Measurements from ENCODE around the gene LRRTM4.

LRRTM4 gene

DNA sequence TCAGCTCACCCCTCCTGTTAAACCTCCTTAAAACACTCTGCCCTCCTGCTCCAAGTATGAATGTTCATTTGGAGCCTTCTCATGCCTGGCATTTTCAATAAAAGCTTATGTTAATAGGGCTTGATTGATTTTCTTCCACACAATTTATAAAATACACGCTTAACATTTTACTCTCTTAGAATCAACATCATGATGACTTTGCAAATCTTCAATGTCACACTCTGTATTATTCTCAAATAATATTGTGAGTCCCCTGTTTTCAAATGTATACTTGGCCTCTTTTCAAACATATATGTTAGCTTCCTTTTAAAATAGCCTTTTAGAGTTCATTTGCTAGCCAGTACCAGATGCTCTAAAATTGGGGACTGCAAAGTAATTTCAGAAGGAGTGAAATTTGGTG, 520.3 kb downstream of the LRRTM4 start:
- no peak overlapping the region for H3K9ac ChIP-seq (ENCODE audit: low read length)
- no peak for TF ChIP-seq EZH2 (IDR thresholded peaks at IDR 0.05; ENCODE audit: borderline replicate concordance, low read length)
- TF ChIP-seq, protein P1, sequence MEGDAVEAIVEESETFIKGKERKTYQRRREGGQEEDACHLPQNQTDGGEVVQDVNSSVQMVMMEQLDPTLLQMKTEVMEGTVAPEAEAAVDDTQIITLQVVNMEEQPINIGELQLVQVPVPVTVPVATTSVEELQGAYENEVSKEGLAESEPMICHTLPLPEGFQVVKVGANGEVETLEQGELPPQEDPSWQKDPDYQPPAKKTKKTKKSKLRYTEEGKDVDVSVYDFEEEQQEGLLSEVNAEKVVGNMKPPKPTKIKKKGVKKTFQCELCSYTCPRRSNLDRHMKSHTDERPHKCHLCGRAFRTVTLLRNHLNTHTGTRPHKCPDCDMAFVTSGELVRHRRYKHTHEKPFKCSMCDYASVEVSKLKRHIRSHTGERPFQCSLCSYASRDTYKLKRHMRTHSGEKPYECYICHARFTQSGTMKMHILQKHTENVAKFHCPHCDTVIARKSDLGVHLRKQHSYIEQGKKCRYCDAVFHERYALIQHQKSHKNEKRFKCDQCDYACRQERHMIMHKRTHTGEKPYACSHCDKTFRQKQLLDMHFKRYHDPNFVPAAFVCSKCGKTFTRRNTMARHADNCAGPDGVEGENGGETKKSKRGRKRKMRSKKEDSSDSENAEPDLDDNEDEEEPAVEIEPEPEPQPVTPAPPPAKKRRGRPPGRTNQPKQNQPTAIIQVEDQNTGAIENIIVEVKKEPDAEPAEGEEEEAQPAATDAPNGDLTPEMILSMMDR (IDR thresholded peaks at IDR 0.05; ENCODE audit: low read length): no peak
- no peak overlapping the region for H2AFZ ChIP-seq (ENCODE audit: low read length)

DNA sequence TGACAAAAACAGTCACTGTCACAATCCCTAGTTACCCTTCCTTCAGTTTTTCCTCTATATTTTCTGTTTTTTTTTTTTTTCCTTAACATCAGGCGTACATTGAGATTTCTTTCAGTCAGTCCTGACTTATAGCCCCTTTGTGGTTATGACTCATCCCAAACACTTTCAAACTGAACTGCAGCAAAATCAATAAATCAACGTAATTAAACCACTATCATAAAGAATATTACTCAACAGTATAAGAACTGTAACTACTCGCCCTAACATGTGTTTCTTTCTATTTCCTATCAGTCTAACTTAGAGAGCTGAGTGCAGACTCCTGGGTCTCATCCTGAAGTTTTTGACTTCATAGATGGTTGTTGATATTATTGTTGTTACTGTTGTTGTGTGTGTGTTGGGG, 523.5 kb downstream of the LRRTM4 start:
- Histone ChIP-seq H3K4me1 (ENCODE audit: insufficient read depth, low read length, severe bottlenecking) (no peaks in the 10 kb centered on the region), H4K20me1 (ENCODE audit: insufficient read depth, low read length) (no peaks in the 10 kb centered on the region), H3K9ac (ENCODE audit: low read length) (no peak overlapping the region), H3K4me3 (ENCODE audit: low read depth, low read length, poor library complexity, severe bottlenecking) (no peak overlapping the region), H3K4me2 (ENCODE audit: low read length) (no peak overlapping the region), H3K9me2 (ENCODE audit: low read depth, low read length) (no peaks in the 10 kb centered on the region), H3F3A (ENCODE audit: insufficient read depth, low read length) (no peaks in the 10 kb centered on the region), H3K9me3 (ENCODE audit: low read length) (no peaks in the 10 kb centered on the region), H2AFZ (ENCODE audit: low read length) (no peak overlapping the region), H3K27ac (ENCODE audit: low read depth, low read length, poor library complexity, severe bottlenecking) (no peak overlapping the region), H3K27me3 (ENCODE audit: insufficient read depth, low read length) (no peaks in the 10 kb centered on the region), H3K36me3 (ENCODE audit: insufficient read depth, low read length) (no peaks in the 10 kb centered on the region), H3K79me2 (ENCODE audit: insufficient read depth, low read length) (no peaks in the 10 kb centered on the region)
- no peak for TF ChIP-seq EZH2 (IDR thresholded peaks at IDR 0.05; ENCODE audit: borderline replicate concordance, low read length)
- TF ChIP-seq, protein P1 (IDR thresholded peaks at IDR 0.05; ENCODE audit: low read length): no peak

More for the DNA sequence above, 520.3 kb downstream of the LRRTM4 start:
- Histone ChIP-seq H3K4me1 (ENCODE audit: insufficient read depth, low read length, severe bottlenecking) (peaks cover 2% of the 10 kb centered on the region), H3K9me3 (ENCODE audit: low read length) (no peaks in the 10 kb centered on the region), H3K79me2 (ENCODE audit: insufficient read depth, low read length) (no peaks in the 10 kb centered on the region), H3F3A (ENCODE audit: insufficient read depth, low read length) (no peaks in the 10 kb centered on the region), H4K20me1 (ENCODE audit: insufficient read depth, low read length) (no peaks in the 10 kb centered on the region), H3K4me2 (ENCODE audit: low read length) (no peak overlapping the region), H3K36me3 (ENCODE audit: insufficient read depth, low read length) (no peaks in the 10 kb centered on the region), H3K27me3 (ENCODE audit: insufficient read depth, low read length) (no peaks in the 10 kb centered on the region), H3K9me2 (ENCODE audit: low read depth, low read length) (no peaks in the 10 kb centered on the region), H3K27ac (ENCODE audit: low read depth, low read length, poor library complexity, severe bottlenecking) (no peak overlapping the region), H3K4me3 (ENCODE audit: low read depth, low read length, poor library complexity, severe bottlenecking) (no peak overlapping the region)

DNA sequence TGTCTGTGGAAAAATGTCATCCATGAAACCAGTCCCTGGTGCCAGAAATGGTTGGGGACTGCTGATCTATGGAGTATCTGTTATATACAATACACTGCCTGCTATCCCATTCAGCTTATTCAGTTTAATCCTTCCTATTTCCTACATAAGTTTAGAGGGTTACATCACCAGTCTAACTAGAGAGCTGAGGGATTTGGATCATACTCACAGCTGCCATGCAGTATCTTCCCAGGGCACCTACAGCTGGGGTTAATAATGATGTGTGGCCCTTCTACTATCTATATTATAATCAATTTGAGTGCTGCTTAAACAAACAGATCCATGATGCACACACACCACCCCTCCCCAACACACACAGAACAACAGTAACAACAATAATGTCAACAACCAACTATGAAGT, 524.0 kb downstream of the LRRTM4 start:
- H4K20me1 ChIP-seq (ENCODE audit: insufficient read depth, low read length): no peaks in the 10 kb centered on the region
- H3K4me1 ChIP-seq (ENCODE audit: insufficient read depth, low read length, severe bottlenecking): no peaks in the 10 kb centered on the region
- H3K27ac ChIP-seq (ENCODE audit: low read depth, low read length, poor library complexity, severe bottlenecking): no peak overlapping the region
- H3K9me3 ChIP-seq (ENCODE audit: low read length): no peaks in the 10 kb centered on the region
- H3K9me2 ChIP-seq (ENCODE audit: low read depth, low read length): no peaks in the 10 kb centered on the region
- no peak overlapping the region for H3K9ac ChIP-seq (ENCODE audit: low read length)
- no peaks in the 10 kb centered on the region for H3F3A ChIP-seq (ENCODE audit: insufficient read depth, low read length)
- no peaks in the 10 kb centered on the region for H3K36me3 ChIP-seq (ENCODE audit: insufficient read depth, low read length)
- H3K4me2 ChIP-seq (ENCODE audit: low read length): no peak overlapping the region
- H3K79me2 ChIP-seq (ENCODE audit: insufficient read depth, low read length): no peaks in the 10 kb centered on the region
- H3K4me3 ChIP-seq (ENCODE audit: low read depth, low read length, poor library complexity, severe bottlenecking): no peak overlapping the region
- no peaks in the 10 kb centered on the region for H3K27me3 ChIP-seq (ENCODE audit: insufficient read depth, low read length)
- H2AFZ ChIP-seq (ENCODE audit: low read length): no peak overlapping the region
- TF ChIP-seq, protein P1 (IDR thresholded peaks at IDR 0.05; ENCODE audit: low read length): no peak

Measured in OCI-LY1 (cell line).